ENCODE results near the gene DNAJA3.

DNA sequence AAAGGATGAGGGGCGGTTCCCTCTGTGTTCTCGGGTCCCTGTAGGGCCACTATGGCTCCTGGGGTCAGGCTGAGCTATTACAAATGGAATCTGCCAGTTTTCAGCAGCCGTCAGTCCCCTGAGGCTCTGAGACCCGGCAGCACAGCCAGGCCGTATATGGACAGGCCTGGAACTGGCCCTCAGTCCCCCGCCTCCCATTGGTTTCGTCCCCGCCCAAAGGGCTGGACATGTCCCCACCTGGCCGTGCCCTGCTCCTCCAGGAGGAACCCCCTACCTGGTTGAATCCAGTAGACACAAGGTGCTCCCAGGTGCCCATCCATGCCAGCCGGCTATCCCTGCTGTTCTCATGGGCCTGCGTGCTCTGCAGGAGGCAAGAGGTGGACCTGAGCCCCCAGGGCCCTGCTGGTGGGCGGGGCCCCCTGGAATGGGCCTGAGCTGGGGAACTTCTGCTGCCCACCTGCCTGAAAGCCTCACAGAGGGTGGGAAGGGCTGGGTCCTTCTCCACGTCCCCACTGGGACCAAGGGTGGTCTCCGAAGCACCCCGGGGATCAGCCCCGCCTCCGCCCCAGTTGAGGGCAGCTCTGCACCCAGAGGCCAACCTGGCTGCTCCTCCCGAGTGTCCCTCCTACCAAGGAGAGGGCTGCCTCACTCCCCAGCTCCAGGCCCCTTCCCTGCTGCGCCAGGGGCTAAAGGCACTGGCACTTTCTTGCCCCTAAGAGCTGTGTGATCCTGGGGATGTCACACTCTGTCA, 37.2 kb upstream of the DNAJA3 start:
- TF ChIP-seq FOXM1 (IDR thresholded peaks at IDR 0.05; ENCODE audit: borderline replicate concordance) (no peak), SP1 (IDR thresholded peaks at IDR 0.05) (no peak), FOXK2 (IDR thresholded peaks at IDR 0.05) (no peak), TARDBP (IDR thresholded peaks at IDR 0.05) (no peak), BHLHE40 (IDR thresholded peaks at IDR 0.05; ENCODE audit: borderline replicate concordance) (no peak), FOXA1 (IDR thresholded peaks at IDR 0.05) (no peak), NFRKB (IDR thresholded peaks at IDR 0.05) (no peak), HDGF (IDR thresholded peaks at IDR 0.05; ENCODE audit: borderline replicate concordance) (no peak)
